Middle frontal gyrus (tissue), 1 donor: ENCODE results near the gene PRDM16.

Source experiments
- DNase-seq: peaks from one replicate; pipeline ENCODE4 v3.0.0-alpha.2; 2015; ENCODE audit warnings: low spot score; ENCODE audit errors: extremely low spot score

The PRDM16 gene

DNA sequence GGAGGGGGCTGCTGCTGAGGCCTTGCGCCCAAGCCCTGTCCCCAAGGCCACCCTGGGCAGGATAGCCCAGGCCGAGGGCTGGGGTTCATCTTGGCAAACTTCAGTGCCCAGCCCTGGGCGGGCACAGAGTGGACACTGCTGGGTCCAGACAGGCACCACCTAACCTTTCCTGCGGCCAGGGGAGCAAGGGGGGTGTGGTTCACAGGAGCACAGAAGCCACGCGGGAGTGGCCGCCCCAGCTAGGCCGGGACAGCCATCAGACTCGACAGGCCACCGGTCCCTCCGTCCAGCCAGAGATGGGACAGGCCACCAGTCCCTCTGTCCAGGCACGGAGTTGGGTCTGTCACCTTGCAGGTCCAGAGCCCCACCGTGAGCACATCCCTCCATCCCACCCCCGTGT lies 414.4 kb downstream of the PRDM16 start:
- no peak for DNase-seq

DNA sequence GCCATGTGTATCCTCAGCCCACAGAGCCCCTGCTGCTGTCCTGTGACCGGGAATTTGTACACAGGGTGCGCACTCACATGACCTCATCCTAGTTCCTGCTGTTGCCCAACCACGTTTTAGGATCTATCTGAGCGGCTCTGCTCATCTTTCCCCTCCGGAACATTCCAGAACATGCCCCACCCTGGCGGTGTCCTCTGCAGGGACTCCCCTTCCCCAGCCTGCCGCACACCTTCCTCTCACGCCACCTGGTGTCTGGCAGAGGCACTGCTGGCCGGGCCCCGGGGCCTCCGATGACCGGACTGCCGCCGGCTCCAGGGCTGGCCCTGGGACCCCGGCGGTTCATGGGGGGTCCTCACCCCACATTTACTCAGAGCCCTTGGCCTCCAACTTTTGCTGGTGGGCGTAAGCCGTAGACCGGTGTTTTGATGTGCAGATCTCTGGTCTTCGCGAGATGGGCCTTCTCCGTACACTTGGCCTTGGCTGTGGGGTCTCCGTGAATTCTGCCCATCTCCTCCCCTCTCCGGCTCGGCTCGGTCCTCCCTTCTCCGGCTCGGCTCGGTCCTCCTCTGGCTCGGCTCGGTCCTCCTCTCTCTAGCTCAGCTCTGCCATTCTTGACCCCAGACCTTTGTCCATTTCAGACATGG lies 414.9 kb downstream of the PRDM16 start:
- no peak for DNase-seq

DNA sequence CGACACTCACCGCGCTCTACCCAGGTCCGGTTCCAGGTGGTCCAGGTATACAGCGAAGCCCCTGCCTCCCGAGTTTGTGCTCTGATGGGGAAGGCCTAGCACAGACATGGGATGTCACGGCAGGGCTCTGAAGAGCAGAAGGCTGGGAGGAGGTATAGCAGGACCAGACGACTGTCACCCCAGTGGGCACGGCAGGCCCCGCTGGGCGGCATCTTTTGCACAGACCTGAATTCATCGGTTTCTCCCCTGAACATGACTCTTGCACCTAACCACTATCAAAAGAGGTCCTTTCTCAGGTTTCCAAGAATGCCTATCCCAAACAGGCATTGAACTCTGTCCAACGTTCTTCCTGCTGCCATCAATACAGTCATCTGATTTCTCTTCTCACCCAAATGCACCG lies 416.0 kb downstream of the PRDM16 start:
- no peak for DNase-seq
